AG09309 (cell line): ENCODE measurements around the gene ANKRD60.

Source experiments
- DNase-seq: peaks from one replicate; pipeline ENCODE4 v3.0.0-alpha.2; 2010; ENCODE audit warnings: low read depth
- H3K4me3 ChIP-seq: 2 replicates; pipeline ENCODE4 v1.5.1; 2011; ENCODE audit warnings: mild to moderate bottlenecking, low read depth, low read length, moderate library complexity; ENCODE audit not compliant: control insufficient read depth
- CTCF ChIP-seq: IDR thresholded peaks from 2 replicates; pipeline ENCODE4 v1.5.1; 2011; ENCODE audit warnings: mild to moderate bottlenecking, low read depth, low read length, inconsistent platforms; ENCODE audit not compliant: insufficient read depth, control insufficient read depth; ENCODE audit errors: missing control alignments

The ANKRD60 gene

GRCh38 chr20:58224097-58224496 is 4.4 kb downstream of the ANKRD60 start:
- TF ChIP-seq CTCF: no peak
- H3K4me3 ChIP-seq: no peak overlapping the region
- DNase-seq: no peak

- TF ChIP-seq CTCF: no peak
- no peak for DNase-seq
- H3K4me3 ChIP-seq: no peak overlapping the region
These were observed 5.0 kb downstream of the ANKRD60 start for GRCh38 chr20:58223358-58223941.

GRCh38 chr20:58222446-58222845 is 6.0 kb downstream of the ANKRD60 start:
- no peak overlapping the region for H3K4me3 ChIP-seq
- no peak for DNase-seq
- TF ChIP-seq CTCF: no peak

- DNase-seq: peak; percentile 82
- TF ChIP-seq CTCF: no peak
- no peak overlapping the region for H3K4me3 ChIP-seq
These were observed 9.1 kb downstream of the ANKRD60 start for GRCh38 chr20:58219342-58219700.

- no peak for DNase-seq
- H3K4me3 ChIP-seq: no peak overlapping the region
- TF ChIP-seq CTCF: no peak
These were observed 9.7 kb downstream of the ANKRD60 start for GRCh38 chr20:58218665-58219341.

GRCh38 chr20:58216334-58216733 is 12.1 kb downstream of the ANKRD60 start:
- TF ChIP-seq CTCF: no peak
- peak; percentile 38 for DNase-seq
- H3K4me3 ChIP-seq: no peak overlapping the region
